ENCODE measurements around the gene USP44.

DNA sequence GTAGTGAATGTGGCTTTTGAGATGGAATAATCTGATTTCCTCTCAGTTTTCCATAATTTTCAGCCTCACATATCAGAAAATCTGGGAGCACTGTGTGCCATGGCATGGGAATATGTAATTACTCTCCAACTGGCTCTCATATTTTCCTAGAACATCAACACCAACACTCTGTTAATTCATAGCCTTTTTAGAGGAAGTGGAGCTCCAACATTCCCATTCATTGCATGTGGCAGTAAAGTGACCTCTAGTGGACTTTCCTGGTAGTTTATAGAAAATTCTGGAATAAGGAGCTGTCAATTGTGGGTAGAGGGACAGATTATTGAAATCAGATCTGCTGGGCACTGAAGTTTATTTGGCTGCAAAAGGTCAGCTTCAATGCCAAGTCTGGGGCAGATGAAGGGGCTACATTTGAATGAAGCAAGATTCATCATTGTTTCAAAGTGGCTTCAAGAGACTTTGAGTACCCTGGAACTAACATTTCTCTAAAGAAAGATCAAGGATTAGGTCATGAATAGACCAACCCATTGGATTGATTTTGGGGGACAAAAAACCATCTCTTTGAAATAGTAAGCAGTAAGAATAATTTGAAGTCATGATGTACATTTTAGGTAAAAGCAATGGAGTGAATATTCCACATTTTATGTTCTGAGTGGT is 23.6 kb upstream of the USP44 start:
- TF ChIP-seq, protein P1, sequence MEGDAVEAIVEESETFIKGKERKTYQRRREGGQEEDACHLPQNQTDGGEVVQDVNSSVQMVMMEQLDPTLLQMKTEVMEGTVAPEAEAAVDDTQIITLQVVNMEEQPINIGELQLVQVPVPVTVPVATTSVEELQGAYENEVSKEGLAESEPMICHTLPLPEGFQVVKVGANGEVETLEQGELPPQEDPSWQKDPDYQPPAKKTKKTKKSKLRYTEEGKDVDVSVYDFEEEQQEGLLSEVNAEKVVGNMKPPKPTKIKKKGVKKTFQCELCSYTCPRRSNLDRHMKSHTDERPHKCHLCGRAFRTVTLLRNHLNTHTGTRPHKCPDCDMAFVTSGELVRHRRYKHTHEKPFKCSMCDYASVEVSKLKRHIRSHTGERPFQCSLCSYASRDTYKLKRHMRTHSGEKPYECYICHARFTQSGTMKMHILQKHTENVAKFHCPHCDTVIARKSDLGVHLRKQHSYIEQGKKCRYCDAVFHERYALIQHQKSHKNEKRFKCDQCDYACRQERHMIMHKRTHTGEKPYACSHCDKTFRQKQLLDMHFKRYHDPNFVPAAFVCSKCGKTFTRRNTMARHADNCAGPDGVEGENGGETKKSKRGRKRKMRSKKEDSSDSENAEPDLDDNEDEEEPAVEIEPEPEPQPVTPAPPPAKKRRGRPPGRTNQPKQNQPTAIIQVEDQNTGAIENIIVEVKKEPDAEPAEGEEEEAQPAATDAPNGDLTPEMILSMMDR (IDR thresholded peaks at IDR 0.05; ENCODE audit: poor library complexity, severe bottlenecking) = peak; percentile 69
- TF ChIP-seq EZH2 (IDR thresholded peaks at IDR 0.05; ENCODE audit: borderline replicate concordance, insufficient read depth, low read length, poor library complexity, severe bottlenecking) (no peak), POLR2AphosphoS5 (IDR thresholded peaks at IDR 0.05) (no peak), RAD21 (conservative IDR thresholded peaks at IDR 0.05) (peak; percentile 54), EP300 (conservative IDR thresholded peaks at IDR 0.05; ENCODE audit: poor library complexity, severe bottlenecking) (no peak), SMC3 (conservative IDR thresholded peaks at IDR 0.05; ENCODE audit: poor library complexity) (peak; percentile 51)
- TF ChIP-seq, protein P2, sequence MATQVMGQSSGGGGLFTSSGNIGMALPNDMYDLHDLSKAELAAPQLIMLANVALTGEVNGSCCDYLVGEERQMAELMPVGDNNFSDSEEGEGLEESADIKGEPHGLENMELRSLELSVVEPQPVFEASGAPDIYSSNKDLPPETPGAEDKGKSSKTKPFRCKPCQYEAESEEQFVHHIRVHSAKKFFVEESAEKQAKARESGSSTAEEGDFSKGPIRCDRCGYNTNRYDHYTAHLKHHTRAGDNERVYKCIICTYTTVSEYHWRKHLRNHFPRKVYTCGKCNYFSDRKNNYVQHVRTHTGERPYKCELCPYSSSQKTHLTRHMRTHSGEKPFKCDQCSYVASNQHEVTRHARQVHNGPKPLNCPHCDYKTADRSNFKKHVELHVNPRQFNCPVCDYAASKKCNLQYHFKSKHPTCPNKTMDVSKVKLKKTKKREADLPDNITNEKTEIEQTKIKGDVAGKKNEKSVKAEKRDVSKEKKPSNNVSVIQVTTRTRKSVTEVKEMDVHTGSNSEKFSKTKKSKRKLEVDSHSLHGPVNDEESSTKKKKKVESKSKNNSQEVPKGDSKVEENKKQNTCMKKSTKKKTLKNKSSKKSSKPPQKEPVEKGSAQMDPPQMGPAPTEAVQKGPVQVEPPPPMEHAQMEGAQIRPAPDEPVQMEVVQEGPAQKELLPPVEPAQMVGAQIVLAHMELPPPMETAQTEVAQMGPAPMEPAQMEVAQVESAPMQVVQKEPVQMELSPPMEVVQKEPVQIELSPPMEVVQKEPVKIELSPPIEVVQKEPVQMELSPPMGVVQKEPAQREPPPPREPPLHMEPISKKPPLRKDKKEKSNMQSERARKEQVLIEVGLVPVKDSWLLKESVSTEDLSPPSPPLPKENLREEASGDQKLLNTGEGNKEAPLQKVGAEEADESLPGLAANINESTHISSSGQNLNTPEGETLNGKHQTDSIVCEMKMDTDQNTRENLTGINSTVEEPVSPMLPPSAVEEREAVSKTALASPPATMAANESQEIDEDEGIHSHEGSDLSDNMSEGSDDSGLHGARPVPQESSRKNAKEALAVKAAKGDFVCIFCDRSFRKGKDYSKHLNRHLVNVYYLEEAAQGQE (IDR thresholded peaks at IDR 0.05; ENCODE audit: borderline replicate concordance) = no peak

Measured in neural cell (in vitro differentiated cells).